ENCODE measurements around the gene RUBCN.
"Not testable (repeated sequence)": the region's sequence is repeated elsewhere in the genome, so short reads cannot be mapped to it uniquely, and the experiment has no call there.

RUBCN gene

GRCh38 chr3:197656960-197657359, 79.7 kb downstream of the RUBCN start:
- FAIRE-seq: not testable (repeated sequence)

GRCh38 chr3:197656129-197656528, 80.6 kb downstream of the RUBCN start:
- not testable (repeated sequence) for FAIRE-seq

- FAIRE-seq: not testable (repeated sequence)
Measured at GRCh38 chr3:197654998-197655330, 81.7 kb downstream of the RUBCN start.

- not testable (repeated sequence) for FAIRE-seq
Measured at GRCh38 chr3:197654090-197654997, 82.4 kb downstream of the RUBCN start.

GRCh38 chr3:197652860-197653259, 83.8 kb downstream of the RUBCN start:
- not testable (repeated sequence) for FAIRE-seq

- FAIRE-seq: not testable (repeated sequence)
Measured at GRCh38 chr3:197647649-197648048, 89.1 kb downstream of the RUBCN start.

- FAIRE-seq: not testable (repeated sequence)
Measured at GRCh38 chr3:197647191-197647590, 89.5 kb downstream of the RUBCN start.

- not testable (repeated sequence) for FAIRE-seq
Measured at GRCh38 chr3:197646294-197646693, 90.4 kb downstream of the RUBCN start.

GRCh38 chr3:197637556-197637955, 99.1 kb downstream of the RUBCN start:
- not testable (repeated sequence) for FAIRE-seq

GRCh38 chr3:197631989-197632388, 104.7 kb downstream of the RUBCN start:
- FAIRE-seq: not testable (repeated sequence)

- FAIRE-seq: not testable (repeated sequence)
Measured at GRCh38 chr3:197630766-197631165, 105.9 kb downstream of the RUBCN start.

- not testable (repeated sequence) for FAIRE-seq
Measured at GRCh38 chr3:197629286-197629685, 107.4 kb downstream of the RUBCN start.

- FAIRE-seq: not testable (repeated sequence)
Measured at GRCh38 chr3:197627772-197628523, 108.8 kb downstream of the RUBCN start.

GRCh38 chr3:197627158-197627771, 109.4 kb downstream of the RUBCN start:
- FAIRE-seq: not testable (repeated sequence)

GRCh38 chr3:197626404-197627157, 110.1 kb downstream of the RUBCN start:
- FAIRE-seq: not testable (repeated sequence)

GRCh38 chr3:197621478-197621877, 115.2 kb downstream of the RUBCN start:
- not testable (repeated sequence) for FAIRE-seq

All from endometrium (tissue), 2 donors.